HepG2 (cell line): ENCODE results near the gene CCDC142. TPM values are rescaled to one million over a fixed set of nuclear protein-coding genes. Genes with fewer than 3 reads are reported as not detected.

Experiments used
- AGO1 ChIP-seq: fragments of 200-400 bp; formaldehyde crosslinking; IDR thresholded peaks from 2 replicates; pipeline ENCODE4 v1.6.1; 2017; ENCODE audit warnings: mild to moderate bottlenecking, low read depth, low read length, moderate library complexity; ENCODE audit not compliant: poor library complexity, severe bottlenecking
- CENPT ChIP-seq: sonication (generic); formaldehyde crosslinking; IDR thresholded peaks from 2 replicates; pipeline ENCODE4 v1.8.0; 2022; ENCODE audit warnings: low read depth, mild to moderate bottlenecking, moderate library complexity, missing genetic modification reagents
- JUN ChIP-seq: sonication (generic); formaldehyde crosslinking; IDR thresholded peaks from 2 replicates; pipeline ENCODE4 v1.4.0; 2020; ENCODE audit warnings: mild to moderate bottlenecking, missing genetic modification reagents
- KLF9 ChIP-seq: IDR thresholded peaks from 2 replicates; pipeline ENCODE4 v1.6.1; 2016; ENCODE audit warnings: low read depth
- STAG1 ChIP-seq: sonication (generic); formaldehyde crosslinking; IDR thresholded peaks from 2 replicates; pipeline ENCODE4 v1.4.0; 2020; ENCODE audit warnings: missing genetic modification reagents
- ZNF17 ChIP-seq: sonication (generic); formaldehyde crosslinking; IDR thresholded peaks from 2 replicates; pipeline ENCODE4 v1.5.0; 2020; ENCODE audit warnings: mild to moderate bottlenecking, missing genetic modification reagents
- ZNF75D ChIP-seq: sonication (generic); formaldehyde crosslinking; IDR thresholded peaks from 2 replicates; pipeline ENCODE4 v1.8.1; 2023; ENCODE audit warnings: missing genetic modification reagents, mild to moderate bottlenecking, borderline replicate concordance
- ZNF891 ChIP-seq: sonication (generic); formaldehyde crosslinking; IDR thresholded peaks from 2 replicates; pipeline ENCODE4 v1.5.0; 2020; ENCODE audit warnings: mild to moderate bottlenecking, missing genetic modification reagents
- polyA plus RNA-seq, 8 experiments: library from polyadenylated mRNA; depleted of rRNA in 3 of 8; stranded (reverse) in 7 of 8; unstranded in 1 of 8; fragments of >200 nt; fragmentation: Illumina TruSeq in 4 of 8; extraction: Trizol in 4 of 8; gene quantifications; 2 replicates each; pipeline versions ENCODE4 v1.2.1 to v1.2.3, GENCODE V29; 2011 to 2016; ENCODE audit warnings: low read depth in 4 of 8, missing spikeins in 1 of 8, mixed read lengths in 1 of 8; ENCODE audit not compliant: insufficient read depth in 1 of 8
- total RNA-seq, 5 experiments: library from RNA; depleted of rRNA; stranded (reverse); fragments of >200 nt; fragmentation: Illumina TruSeq; extraction: Trizol; gene quantifications; 2 replicates each; pipeline ENCODE4 v1.2.3, GENCODE V29; 2016; ENCODE audit warnings: low read depth in 1 of 5
- TF ChIP-seq, protein P1 (sequence below): IDR thresholded peaks from 2 replicates; pipeline ENCODE4 v1.6.1; 2016; ENCODE audit warnings: low read depth, borderline replicate concordance
- TF ChIP-seq, protein P2 (sequence below): sonication (generic); formaldehyde crosslinking; IDR thresholded peaks from 2 replicates; pipeline ENCODE4 v1.4.0; 2020; ENCODE audit warnings: missing genetic modification reagents, borderline replicate concordance
- TF ChIP-seq, protein P3 (sequence below): IDR thresholded peaks from 2 replicates; pipeline ENCODE4 v1.6.1; 2016; ENCODE audit warnings: low read depth, missing genetic modification reagents, missing compliant biosample characterization
- TF ChIP-seq, protein P4 (sequence below): sonication (generic); formaldehyde crosslinking; IDR thresholded peaks from 2 replicates; pipeline ENCODE4 v1.4.0; 2020; ENCODE audit warnings: missing genetic modification reagents

CCDC142 gene
- total and polyA plus RNA-seq, 2 of the 13 experiments (the other 11 are each of a cell fraction or from before 2014, with no cell fraction given): 14.7 to 30.4 TPM

DNA sequence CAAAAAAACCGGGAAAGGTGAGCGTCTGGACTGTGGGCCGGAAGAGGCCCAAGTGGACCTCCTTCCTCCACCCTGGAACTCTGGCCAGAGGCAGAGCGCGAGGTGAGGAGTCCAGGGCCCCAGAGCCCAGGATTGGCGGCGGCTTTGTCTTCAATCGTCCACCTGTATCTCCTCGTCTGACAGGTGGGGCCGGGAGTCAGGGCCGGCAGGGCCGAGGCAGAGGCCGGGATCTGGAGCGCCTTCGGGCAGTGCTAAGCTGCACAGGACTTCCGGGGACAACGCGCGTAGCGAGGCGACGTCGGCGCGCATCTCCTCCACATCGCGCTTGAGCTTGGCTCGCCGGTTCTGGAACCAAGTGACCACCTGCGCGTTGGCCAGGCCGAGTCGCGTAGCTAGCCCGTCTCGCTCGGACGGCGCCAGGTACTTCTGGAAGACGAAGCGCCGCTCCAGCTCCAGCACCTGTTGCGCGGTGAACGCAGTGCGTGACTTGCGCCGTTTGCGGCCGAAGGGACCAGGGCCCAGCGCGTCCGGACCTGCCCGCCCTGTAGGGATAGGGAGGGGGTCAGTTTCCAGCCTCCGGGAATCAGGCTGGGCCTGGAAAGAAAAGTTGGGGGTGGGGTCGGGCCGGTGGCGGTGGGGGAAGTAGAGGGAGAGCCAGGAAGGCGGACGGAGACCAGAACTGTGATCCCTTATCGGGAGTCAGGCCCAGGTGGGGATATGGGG, 15.1 kb upstream of the CCDC142 start (continued):
- TF ChIP-seq ZNF891 (CRISPR knock-in tag) (0 out of 2 replicates have a peak, but pooled peaks have one; percentile 23), AGO1 (peak; percentile 97), KLF9 (CRISPR knock-in tag) (no peak), JUN (CRISPR knock-in tag) (no peak), STAG1 (CRISPR knock-in tag) (no peak), ZNF17 (no peak), CENPT (CRISPR knock-in tag) (0 out of 2 replicates have a peak, but pooled peaks have one; percentile 20), ZNF75D (CRISPR knock-in tag) (0 out of 2 replicates have a peak, but pooled peaks have one; percentile 84)
- TF ChIP-seq, protein P1, sequence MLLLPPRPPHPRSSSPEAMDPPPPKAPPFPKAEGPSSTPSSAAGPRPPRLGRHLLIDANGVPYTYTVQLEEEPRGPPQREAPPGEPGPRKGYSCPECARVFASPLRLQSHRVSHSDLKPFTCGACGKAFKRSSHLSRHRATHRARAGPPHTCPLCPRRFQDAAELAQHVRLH (CRISPR knock-in tag): 0 out of 2 replicates have a peak, but pooled peaks have one; percentile 30
- TF ChIP-seq, protein P2, sequence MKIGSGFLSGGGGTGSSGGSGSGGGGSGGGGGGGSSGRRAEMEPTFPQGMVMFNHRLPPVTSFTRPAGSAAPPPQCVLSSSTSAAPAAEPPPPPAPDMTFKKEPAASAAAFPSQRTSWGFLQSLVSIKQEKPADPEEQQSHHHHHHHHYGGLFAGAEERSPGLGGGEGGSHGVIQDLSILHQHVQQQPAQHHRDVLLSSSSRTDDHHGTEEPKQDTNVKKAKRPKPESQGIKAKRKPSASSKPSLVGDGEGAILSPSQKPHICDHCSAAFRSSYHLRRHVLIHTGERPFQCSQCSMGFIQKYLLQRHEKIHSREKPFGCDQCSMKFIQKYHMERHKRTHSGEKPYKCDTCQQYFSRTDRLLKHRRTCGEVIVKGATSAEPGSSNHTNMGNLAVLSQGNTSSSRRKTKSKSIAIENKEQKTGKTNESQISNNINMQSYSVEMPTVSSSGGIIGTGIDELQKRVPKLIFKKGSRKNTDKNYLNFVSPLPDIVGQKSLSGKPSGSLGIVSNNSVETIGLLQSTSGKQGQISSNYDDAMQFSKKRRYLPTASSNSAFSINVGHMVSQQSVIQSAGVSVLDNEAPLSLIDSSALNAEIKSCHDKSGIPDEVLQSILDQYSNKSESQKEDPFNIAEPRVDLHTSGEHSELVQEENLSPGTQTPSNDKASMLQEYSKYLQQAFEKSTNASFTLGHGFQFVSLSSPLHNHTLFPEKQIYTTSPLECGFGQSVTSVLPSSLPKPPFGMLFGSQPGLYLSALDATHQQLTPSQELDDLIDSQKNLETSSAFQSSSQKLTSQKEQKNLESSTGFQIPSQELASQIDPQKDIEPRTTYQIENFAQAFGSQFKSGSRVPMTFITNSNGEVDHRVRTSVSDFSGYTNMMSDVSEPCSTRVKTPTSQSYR (CRISPR knock-in tag): no peak
- TF ChIP-seq, protein P3, sequence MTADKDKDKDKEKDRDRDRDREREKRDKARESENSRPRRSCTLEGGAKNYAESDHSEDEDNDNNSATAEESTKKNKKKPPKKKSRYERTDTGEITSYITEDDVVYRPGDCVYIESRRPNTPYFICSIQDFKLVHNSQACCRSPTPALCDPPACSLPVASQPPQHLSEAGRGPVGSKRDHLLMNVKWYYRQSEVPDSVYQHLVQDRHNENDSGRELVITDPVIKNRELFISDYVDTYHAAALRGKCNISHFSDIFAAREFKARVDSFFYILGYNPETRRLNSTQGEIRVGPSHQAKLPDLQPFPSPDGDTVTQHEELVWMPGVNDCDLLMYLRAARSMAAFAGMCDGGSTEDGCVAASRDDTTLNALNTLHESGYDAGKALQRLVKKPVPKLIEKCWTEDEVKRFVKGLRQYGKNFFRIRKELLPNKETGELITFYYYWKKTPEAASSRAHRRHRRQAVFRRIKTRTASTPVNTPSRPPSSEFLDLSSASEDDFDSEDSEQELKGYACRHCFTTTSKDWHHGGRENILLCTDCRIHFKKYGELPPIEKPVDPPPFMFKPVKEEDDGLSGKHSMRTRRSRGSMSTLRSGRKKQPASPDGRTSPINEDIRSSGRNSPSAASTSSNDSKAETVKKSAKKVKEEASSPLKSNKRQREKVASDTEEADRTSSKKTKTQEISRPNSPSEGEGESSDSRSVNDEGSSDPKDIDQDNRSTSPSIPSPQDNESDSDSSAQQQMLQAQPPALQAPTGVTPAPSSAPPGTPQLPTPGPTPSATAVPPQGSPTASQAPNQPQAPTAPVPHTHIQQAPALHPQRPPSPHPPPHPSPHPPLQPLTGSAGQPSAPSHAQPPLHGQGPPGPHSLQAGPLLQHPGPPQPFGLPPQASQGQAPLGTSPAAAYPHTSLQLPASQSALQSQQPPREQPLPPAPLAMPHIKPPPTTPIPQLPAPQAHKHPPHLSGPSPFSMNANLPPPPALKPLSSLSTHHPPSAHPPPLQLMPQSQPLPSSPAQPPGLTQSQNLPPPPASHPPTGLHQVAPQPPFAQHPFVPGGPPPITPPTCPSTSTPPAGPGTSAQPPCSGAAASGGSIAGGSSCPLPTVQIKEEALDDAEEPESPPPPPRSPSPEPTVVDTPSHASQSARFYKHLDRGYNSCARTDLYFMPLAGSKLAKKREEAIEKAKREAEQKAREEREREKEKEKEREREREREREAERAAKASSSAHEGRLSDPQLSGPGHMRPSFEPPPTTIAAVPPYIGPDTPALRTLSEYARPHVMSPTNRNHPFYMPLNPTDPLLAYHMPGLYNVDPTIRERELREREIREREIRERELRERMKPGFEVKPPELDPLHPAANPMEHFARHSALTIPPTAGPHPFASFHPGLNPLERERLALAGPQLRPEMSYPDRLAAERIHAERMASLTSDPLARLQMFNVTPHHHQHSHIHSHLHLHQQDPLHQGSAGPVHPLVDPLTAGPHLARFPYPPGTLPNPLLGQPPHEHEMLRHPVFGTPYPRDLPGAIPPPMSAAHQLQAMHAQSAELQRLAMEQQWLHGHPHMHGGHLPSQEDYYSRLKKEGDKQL (CRISPR knock-in tag): peak; percentile 13; the same call in 1 of the 2 replicates
- TF ChIP-seq, protein P4, sequence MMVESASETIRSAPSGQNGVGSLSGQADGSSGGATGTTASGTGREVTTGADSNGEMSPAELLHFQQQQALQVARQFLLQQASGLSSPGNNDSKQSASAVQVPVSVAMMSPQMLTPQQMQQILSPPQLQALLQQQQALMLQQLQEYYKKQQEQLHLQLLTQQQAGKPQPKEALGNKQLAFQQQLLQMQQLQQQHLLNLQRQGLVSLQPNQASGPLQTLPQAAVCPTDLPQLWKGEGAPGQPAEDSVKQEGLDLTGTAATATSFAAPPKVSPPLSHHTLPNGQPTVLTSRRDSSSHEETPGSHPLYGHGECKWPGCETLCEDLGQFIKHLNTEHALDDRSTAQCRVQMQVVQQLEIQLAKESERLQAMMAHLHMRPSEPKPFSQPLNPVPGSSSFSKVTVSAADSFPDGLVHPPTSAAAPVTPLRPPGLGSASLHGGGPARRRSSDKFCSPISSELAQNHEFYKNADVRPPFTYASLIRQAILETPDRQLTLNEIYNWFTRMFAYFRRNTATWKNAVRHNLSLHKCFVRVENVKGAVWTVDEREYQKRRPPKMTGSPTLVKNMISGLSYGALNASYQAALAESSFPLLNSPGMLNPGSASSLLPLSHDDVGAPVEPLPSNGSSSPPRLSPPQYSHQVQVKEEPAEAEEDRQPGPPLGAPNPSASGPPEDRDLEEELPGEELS (CRISPR knock-in tag): no peak
